ENCODE data around the gene FTO. TPM values are rescaled to one million over a fixed set of nuclear protein-coding genes. Genes with fewer than 3 reads are reported as not detected.

The FTO gene
- total RNA-seq, 1 donor from 2014 or later, result 70.5 TPM

DNA sequence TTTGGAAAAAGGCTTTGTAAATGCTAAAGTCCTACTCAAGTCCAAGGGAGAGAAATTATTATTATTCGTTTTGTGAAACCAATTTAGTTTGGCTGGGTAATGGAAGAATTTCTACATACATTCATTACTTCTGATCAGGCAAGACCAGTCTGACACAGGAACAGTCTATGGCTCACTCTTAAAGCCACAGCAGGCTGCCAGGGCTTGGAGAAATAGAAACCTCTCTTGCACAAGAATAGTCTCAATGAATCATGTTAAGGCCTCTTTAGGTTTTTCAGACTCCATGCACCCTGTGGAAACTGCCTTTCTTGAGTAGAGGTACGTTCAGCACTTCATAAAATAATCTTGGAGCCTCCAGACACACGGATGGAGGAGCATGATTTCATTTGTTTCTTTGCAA, 414.9 kb downstream of the FTO start:
- H3K4me1 ChIP-seq, result no peaks in the 10 kb centered on the region
- H3K36me3 ChIP-seq, result peaks cover 0 to 7% of the 10 kb centered on the region in 2 donors
- no peaks in the 10 kb centered on the region for H3K27me3 ChIP-seq
- no peaks in the 10 kb centered on the region for H3K9me3 ChIP-seq
- H3K4me3 ChIP-seq, result no peak overlapping the region
- H3K27ac ChIP-seq, result no peak overlapping the region
- no peak for DNase-seq (ENCODE audit: extremely low spot score in 2 of 2)
- TF ChIP-seq, protein P1, sequence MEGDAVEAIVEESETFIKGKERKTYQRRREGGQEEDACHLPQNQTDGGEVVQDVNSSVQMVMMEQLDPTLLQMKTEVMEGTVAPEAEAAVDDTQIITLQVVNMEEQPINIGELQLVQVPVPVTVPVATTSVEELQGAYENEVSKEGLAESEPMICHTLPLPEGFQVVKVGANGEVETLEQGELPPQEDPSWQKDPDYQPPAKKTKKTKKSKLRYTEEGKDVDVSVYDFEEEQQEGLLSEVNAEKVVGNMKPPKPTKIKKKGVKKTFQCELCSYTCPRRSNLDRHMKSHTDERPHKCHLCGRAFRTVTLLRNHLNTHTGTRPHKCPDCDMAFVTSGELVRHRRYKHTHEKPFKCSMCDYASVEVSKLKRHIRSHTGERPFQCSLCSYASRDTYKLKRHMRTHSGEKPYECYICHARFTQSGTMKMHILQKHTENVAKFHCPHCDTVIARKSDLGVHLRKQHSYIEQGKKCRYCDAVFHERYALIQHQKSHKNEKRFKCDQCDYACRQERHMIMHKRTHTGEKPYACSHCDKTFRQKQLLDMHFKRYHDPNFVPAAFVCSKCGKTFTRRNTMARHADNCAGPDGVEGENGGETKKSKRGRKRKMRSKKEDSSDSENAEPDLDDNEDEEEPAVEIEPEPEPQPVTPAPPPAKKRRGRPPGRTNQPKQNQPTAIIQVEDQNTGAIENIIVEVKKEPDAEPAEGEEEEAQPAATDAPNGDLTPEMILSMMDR (IDR thresholded peaks at IDR 0.05), result no peak
- TF ChIP-seq POLR2AphosphoS5 (IDR thresholded peaks at IDR 0.05; ENCODE audit: insufficient read depth in 1 of 2, low read depth in 1 of 2) (no peak), POLR2A (IDR thresholded peaks at IDR 0.05) (no peak)
- intact Hi-C loops (cut with DNase I), result no loop called here

DNA sequence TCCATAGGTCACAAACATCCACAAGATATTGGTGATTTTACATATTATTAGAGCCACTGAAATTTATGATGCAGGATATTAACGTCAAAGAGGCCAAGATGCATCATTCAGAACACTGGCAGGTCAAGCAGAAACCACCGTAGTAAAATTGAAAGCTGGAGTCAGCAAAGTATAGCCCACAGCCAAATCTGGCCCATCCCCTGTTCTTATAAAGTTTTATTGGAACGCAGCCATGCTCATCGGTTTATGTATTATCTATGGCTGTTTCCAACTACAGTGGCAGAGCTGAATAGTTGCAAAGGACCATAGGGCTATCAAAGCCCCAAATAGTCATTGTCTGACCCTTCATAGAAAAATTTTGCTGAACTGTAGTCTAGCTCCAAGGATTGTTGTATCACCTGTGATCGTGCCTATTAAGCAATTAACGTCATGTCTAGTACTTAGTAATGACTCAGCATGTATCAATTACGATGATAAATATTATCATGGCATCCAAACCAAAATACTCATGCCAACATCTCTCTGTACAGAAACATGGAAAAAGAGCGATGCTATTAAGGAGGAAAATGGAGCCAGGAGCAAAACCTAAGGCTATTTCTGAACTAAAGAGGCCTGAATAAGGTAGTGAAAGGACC, 417.0 kb downstream of the FTO start:
- DNase-seq (ENCODE audit: extremely low spot score in 2 of 2), result no peak
- TF ChIP-seq POLR2AphosphoS5 (IDR thresholded peaks at IDR 0.05; ENCODE audit: insufficient read depth in 1 of 2, low read depth in 1 of 2) (no peak), POLR2A (IDR thresholded peaks at IDR 0.05) (no peak)
- TF ChIP-seq, protein P1 (IDR thresholded peaks at IDR 0.05), result no peak
- intact Hi-C loops (cut with DNase I), result no loop called here
- Histone ChIP-seq H3K4me3 (no peak overlapping the region), H3K27ac (no peak overlapping the region), H3K9me3 (no peaks in the 10 kb centered on the region), H3K27me3 (no peaks in the 10 kb centered on the region), H3K36me3 (no peaks in the 10 kb centered on the region), H3K4me1 (no peaks in the 10 kb centered on the region)

DNA sequence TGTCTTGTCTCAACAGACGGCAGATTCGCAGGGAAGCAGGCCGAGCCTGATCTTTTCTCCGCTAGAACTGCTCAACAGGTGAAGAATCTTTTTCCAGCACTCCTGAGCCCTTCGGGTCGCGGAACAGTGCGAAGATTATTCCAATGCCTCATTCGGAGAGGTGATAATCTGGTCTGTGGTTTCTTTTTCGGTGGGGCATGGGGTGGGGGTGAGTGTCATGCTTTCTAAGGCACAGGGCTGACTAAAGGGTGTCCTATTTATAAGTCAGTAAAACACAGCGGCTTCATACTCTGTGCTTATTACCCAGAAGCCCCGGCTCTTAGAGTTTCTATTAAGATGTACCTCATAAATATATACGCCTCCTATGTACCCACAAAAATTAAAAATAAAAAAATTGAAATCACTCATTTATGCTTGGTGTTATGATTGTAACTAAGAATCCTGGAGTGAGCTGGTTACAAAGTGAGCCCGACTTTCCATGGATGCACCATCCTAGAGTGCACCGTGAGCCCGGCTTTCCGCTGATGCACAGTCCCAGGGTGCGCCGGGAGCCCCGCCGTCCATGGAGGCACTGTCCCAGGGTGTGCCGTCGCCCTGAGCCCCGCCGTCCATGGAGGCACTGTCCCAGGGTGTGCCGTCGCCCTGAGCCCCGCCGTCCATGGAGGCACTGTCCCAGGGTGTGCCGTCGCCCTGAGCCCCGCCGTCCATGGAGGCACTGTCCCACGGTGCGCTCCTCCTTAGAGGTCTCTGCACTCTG, 417.8 kb downstream of the FTO start:
- Histone ChIP-seq H3K27me3 (no peaks in the 10 kb centered on the region), H3K9me3 (no peaks in the 10 kb centered on the region), H3K4me1 (no peaks in the 10 kb centered on the region), H3K4me3 (no peak overlapping the region), H3K36me3 (no peaks in the 10 kb centered on the region), H3K27ac (no peak overlapping the region)
- no peak for TF ChIP-seq POLR2AphosphoS5 (IDR thresholded peaks at IDR 0.05; ENCODE audit: insufficient read depth in 1 of 2, low read depth in 1 of 2)
- TF ChIP-seq, protein P1 (IDR thresholded peaks at IDR 0.05), result no peak
- no peak for TF ChIP-seq POLR2A (IDR thresholded peaks at IDR 0.05)
- no peak for DNase-seq (ENCODE audit: extremely low spot score in 2 of 2)
- intact Hi-C loops (cut with DNase I), result no loop called here

DNA sequence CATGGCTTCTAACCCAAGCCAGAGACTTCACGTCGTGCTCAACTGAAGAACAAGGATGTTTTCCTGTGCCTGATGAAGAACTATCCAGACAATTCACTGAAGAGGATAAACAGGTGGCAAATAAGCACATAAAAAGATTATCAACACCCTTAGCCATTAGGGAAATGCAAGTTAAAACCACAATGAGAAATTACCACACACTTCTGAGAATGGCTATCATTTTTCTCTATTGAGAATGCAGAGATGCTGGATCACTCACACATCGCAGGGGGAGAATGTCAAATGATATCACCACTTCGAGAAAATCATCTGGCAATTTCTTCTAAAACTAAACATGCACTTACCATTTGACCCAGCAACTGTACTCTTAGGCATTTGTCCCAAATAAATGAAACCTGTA, 419.8 kb downstream of the FTO start:
- H3K4me1 ChIP-seq, result no peaks in the 10 kb centered on the region
- no peak for DNase-seq (ENCODE audit: extremely low spot score in 2 of 2)
- intact Hi-C loops (cut with DNase I), result no loop called here
- H3K36me3 ChIP-seq, result no peaks in the 10 kb centered on the region
- H3K27me3 ChIP-seq, result no peaks in the 10 kb centered on the region
- H3K9me3 ChIP-seq, result no peaks in the 10 kb centered on the region
- no peak for TF ChIP-seq POLR2A (IDR thresholded peaks at IDR 0.05)
- no peak for TF ChIP-seq POLR2AphosphoS5 (IDR thresholded peaks at IDR 0.05; ENCODE audit: insufficient read depth in 1 of 2, low read depth in 1 of 2)
- TF ChIP-seq, protein P1 (IDR thresholded peaks at IDR 0.05), result no peak
- no peak overlapping the region for H3K4me3 ChIP-seq
- H3K27ac ChIP-seq, result no peak overlapping the region
